HG03378 (cell line): ENCODE measurements around the gene TAB3.

Experiments
- ATAC-seq: cut with Tn5 transposase; IDR thresholded peaks from one replicate; pipeline ENCODE4 v1.9.1; 2021; ENCODE audit warnings: mild to moderate bottlenecking, moderate library complexity; ENCODE audit not compliant: unreplicated experiment

Gene TAB3, protein sequence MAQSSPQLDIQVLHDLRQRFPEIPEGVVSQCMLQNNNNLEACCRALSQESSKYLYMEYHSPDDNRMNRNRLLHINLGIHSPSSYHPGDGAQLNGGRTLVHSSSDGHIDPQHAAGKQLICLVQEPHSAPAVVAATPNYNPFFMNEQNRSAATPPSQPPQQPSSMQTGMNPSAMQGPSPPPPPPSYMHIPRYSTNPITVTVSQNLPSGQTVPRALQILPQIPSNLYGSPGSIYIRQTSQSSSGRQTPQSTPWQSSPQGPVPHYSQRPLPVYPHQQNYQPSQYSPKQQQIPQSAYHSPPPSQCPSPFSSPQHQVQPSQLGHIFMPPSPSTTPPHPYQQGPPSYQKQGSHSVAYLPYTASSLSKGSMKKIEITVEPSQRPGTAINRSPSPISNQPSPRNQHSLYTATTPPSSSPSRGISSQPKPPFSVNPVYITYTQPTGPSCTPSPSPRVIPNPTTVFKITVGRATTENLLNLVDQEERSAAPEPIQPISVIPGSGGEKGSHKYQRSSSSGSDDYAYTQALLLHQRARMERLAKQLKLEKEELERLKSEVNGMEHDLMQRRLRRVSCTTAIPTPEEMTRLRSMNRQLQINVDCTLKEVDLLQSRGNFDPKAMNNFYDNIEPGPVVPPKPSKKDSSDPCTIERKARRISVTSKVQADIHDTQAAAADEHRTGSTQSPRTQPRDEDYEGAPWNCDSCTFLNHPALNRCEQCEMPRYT

GRCh38 chrX:30889147-30890140 is at the start of gene TAB3:
Gene TAB3 (minus strand): TSS chrX:30889254. CDS start chrX:30859588, 29,666 bp downstream.
- peak; percentile 93 for ATAC-seq

GRCh38 chrX:30938295-30938694 is 49.2 kb upstream of the TAB3 start:
- ATAC-seq: no peak

GRCh38 chrX:30935985-30936384 is 46.9 kb upstream of the TAB3 start:
- ATAC-seq: no peak

- ATAC-seq: no peak
Measured at GRCh38 chrX:30931920-30932319, 42.9 kb upstream of the TAB3 start.

DNA sequence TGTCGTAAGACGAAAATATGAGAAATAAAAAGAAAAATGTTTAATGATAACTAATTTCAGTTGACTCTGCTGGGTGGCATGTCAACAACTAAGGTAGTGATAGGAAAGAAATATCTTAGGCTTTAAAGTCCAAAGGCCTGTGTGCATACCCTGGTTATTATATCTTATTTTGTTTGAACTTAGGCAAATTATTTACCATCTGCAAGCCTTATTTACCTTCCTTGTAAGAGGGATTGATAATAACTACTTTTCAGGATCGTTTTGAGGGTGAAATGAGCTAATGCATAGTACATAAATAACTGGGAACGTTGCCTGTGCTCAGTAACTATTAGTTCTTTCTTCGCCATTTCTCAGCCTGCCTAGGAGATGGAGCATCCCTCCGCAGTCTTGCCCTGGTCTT is 41.6 kb upstream of the TAB3 start:
- no peak for ATAC-seq

DNA sequence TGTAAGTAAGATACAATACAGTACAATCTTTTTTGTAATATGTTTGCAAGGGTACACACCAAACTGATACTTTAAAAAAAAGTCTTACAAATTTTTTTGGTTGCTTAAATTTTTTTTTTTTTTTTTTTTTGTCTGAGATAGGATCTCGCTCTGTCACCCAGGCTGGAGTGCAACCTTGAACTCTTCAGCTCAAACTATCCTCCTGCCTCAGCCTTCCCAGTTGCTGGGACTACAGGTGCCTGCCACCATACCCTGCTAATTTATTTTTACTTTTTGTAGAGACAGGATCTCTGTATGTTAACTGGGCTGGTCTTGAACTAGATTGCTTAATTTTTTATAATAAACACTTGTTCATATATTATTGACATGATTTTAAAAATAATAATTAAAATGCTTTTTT is 41.1 kb upstream of the TAB3 start:
- ATAC-seq: no peak

GRCh38 chrX:30920271-30920670 is 31.2 kb upstream of the TAB3 start:
- ATAC-seq: no peak

GRCh38 chrX:30918480-30918879 is 29.4 kb upstream of the TAB3 start:
- no peak for ATAC-seq

- ATAC-seq: no peak
Measured at GRCh38 chrX:30913492-30913891, 24.4 kb upstream of the TAB3 start.

- ATAC-seq: no peak
Measured at GRCh38 chrX:30910124-30910860, 21.2 kb upstream of the TAB3 start.

GRCh38 chrX:30906726-30907125 is 17.7 kb upstream of the TAB3 start:
- ATAC-seq: no peak

DNA sequence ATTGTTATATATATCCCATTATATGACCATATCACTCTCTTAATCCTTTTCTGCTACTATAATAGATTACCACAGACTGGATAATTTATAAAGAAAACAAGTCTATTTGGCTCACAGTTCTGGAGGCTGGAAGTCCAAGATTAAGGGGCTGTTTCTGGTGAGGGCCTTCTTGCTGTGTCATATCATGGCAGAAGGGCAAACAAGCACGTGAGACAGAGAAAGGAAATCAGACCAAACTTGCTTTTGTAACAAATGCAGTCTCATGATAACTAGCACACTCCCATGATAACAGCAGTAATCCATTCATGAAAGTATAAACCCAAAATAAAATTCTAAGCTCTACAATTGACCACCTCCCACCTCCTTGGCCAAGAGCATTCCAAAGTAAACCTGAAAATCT is 16.3 kb upstream of the TAB3 start:
- no peak for ATAC-seq

DNA sequence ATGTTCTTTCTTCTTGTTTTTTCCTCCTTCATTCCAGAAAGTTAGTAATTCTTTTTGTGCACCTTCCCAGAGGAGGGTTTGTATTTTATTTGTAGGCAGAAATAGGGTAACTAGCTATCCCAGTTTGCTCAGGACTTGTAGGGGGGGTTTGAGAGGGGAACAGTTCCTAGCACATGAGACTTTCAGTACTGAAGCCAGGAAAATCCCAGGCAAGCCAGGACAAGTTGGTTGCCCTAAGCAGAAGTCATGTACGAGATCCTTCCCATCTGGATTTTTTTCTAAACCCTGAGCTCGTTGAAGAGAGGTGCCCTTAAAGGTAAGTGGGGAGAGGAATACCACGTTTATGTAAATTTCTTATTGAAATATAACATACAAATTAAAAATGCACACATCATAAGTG is 15.6 kb upstream of the TAB3 start:
- no peak for ATAC-seq

DNA sequence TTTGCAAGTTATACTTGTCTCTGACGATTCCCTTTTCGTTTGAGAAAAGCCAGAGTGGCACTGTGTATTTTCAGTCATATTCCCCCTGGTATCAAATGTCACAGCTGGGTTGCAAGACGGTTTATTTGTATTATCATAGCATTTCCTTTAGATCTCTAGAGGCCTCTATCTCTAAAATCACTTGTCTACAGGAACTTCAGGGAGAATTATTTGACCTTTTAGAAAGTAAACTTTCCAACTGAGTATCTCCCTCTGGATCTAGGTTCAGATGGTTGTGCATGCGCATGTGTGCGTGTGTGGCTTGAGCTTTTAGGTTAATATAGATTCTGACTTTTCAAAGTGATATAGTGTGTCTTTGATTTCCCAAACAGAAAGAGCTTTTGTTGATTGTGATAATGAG is 15.1 kb upstream of the TAB3 start:
- no peak for ATAC-seq

GRCh38 chrX:30900227-30900626 is 11.2 kb upstream of the TAB3 start:
- ATAC-seq: peak; percentile 61

DNA sequence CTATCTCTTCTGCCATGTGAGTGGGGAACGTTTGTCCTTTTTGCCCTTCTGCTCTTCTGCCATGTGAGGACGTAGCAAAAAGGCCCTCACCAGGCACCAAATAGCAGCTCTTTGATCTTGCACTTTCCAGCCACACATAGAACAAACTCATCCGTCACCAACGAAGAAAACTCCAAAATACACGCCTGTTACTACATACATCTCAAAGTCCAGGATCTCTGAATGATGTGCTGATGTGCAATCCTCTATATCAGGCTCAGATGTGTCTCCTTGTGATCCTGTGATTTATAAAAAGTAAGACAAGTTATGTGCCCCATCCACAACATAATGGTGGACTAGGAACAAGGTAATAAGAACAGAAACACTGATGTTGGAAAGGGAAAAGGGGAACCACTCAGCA is 9.8 kb upstream of the TAB3 start:
- ATAC-seq: no peak

DNA sequence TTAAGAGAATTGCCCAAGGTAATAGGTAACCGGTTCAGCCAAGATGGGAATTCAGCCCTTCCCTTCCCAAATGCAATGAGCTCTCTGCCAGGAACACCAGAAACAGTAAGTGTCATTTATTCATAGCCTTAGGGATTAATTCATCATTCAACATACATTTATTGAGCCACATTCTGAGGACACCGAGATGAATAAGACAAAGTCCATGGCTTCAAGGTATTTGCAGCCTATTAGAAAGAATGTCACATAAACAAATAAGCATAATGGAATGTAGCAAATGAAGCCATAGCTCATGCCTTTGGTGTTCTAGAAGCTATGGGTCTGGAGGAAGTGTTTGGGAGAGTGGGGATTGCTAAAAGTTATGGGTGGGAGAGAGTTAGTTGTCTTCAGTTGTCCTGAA is 6.3 kb upstream of the TAB3 start:
- no peak for ATAC-seq

DNA sequence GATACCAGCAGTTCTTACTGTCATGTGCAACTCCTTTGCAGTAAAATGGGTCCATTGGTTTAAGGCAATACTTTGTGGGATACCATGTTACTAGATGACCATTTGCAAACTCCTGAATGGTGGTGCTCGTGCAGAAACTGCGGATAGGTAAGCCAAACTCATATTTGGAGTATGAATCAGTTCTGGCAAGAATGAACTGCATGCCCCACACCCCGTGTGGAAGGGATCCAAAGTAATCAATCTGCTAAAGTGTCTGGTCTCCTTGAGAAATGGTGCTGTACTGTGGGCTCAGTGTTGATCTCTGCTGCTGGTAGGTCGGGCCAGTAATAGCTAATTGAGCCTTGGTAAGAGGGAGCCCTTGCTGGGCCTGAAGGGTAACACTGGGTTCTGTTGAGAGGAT is 4.2 kb upstream of the TAB3 start:
- no peak for ATAC-seq

DNA sequence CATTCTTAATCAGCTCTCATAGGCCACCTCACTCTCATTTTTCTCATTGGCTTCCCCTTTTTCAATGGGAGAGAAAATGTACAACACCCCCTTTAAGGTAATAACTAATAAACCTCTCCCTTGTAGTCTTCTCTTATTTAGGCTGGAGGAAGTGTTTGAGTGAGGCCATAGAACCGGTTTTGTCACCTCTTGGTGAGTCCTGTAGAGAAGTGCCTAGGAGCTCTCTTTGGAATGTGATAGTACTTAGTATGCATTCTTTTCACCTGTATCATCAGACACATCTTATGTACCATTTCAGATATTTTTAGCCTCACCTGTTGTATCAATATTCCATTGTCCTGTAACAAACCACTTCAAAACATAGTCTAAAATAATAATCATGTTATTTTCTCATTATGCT is 3.5 kb upstream of the TAB3 start:
- no peak for ATAC-seq

DNA sequence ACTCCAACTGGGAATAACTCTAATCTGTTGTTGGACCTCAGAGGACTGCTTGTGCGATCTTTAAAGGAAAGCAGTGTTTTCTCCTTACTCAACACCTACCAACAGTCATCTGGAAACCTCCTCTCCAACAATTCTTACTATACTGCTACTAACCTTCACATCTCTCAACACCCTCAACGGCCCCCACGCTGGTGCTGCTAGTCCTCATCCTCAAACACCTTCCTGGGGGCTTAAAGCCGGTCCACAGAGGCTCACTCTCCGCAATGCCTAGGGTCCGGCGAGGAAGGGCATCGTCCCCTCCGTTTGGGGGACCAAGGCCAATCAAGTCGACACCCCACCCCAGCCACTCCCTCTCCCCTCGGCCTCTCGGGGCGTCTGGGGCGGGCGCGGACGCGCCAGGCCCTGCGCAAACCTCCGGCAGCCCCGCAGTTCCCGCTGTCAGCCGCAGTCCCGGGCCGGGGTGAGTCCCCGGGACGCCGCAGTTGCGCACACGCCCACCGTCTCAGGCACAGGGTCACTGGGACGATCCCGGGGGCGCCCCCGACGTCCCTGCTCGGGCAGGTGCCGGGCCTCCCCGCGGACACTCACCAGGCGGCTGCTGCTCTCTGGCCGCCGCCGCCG is 418 bp downstream of the TAB3 start:
- ATAC-seq: peak; percentile 10
